ENCODE results near the gene CNTNAP2. TPM values are rescaled to one million over a fixed set of nuclear protein-coding genes. Genes with fewer than 3 reads are reported as not detected.

The CNTNAP2 gene
- total RNA-seq, 2 donors from 2014 or later = 171 to 228 TPM

- 98 to 100% methylated on average over 2 of the region's 3 CpGs for WGBS, 2 experiments (ENCODE audit: insufficient coverage in 1 of 2, insufficient read length in 1 of 2)
- H3K36me3 Mint-ChIP-seq (ENCODE audit: low read depth) = no peaks in the 10 kb centered on the region
- Histone ChIP-seq H3K4me1 (ENCODE audit: control insufficient read depth, insufficient read depth, low read length) (no peaks in the 10 kb centered on the region), H3K27ac (ENCODE audit: low read depth, low read length) (no peak overlapping the region), H3K4me3 (ENCODE audit: low read length) (no peak overlapping the region), H3K9ac (ENCODE audit: extremely low read depth, low read length, poor library complexity, severe bottlenecking) (no peak overlapping the region), H3K27me3 (ENCODE audit: control insufficient read depth, insufficient read depth, low read length, poor library complexity, severe bottlenecking) (no peaks in the 10 kb centered on the region), H3K9me3 (ENCODE audit: control insufficient read depth, low read length) (no peaks in the 10 kb centered on the region), H3K36me3 (ENCODE audit: control insufficient read depth, insufficient read depth, low read length) (no peaks in the 10 kb centered on the region)
- no peak overlapping the region for H3K27ac Mint-ChIP-seq
- no peak for TF ChIP-seq CTCF (conservative IDR thresholded peaks at IDR 0.05)
- H3K27me3 Mint-ChIP-seq (ENCODE audit: insufficient read depth) = no peaks in the 10 kb centered on the region
- H3K9me3 Mint-ChIP-seq = no peaks in the 10 kb centered on the region
- no peaks in the 10 kb centered on the region for H3K4me1 Mint-ChIP-seq
- no peak for DNase-seq
- H3K4me3 Mint-ChIP-seq = no peak overlapping the region
Measured at GRCh38 chr7:147060070-147060469, 943.5 kb downstream of the CNTNAP2 start.

GRCh38 chr7:147062897-147063296 lies 946.3 kb downstream of the CNTNAP2 start:
- no peaks in the 10 kb centered on the region for H3K27me3 ChIP-seq (ENCODE audit: control insufficient read depth, insufficient read depth, low read length, poor library complexity, severe bottlenecking)
- Mint-ChIP-seq H3K4me1 (no peaks in the 10 kb centered on the region), H3K27ac (no peak overlapping the region), H3K27me3 (ENCODE audit: insufficient read depth) (no peaks in the 10 kb centered on the region), H3K9me3 (no peaks in the 10 kb centered on the region), H3K36me3 (ENCODE audit: low read depth) (no peaks in the 10 kb centered on the region), H3K4me3 (no peak overlapping the region)
- H3K36me3 ChIP-seq (ENCODE audit: control insufficient read depth, insufficient read depth, low read length) = no peaks in the 10 kb centered on the region
- DNase-seq = no peak
- no peak overlapping the region for H3K9ac ChIP-seq (ENCODE audit: extremely low read depth, low read length, poor library complexity, severe bottlenecking)
- no peak for TF ChIP-seq CTCF (conservative IDR thresholded peaks at IDR 0.05)
- H3K4me3 ChIP-seq (ENCODE audit: low read length) = no peak overlapping the region
- H3K9me3 ChIP-seq (ENCODE audit: control insufficient read depth, low read length) = no peaks in the 10 kb centered on the region
- 89 to 96% methylated on average over 1 to 3 of the region's 4 CpGs for WGBS, 2 experiments (ENCODE audit: insufficient coverage in 1 of 2, insufficient read length in 1 of 2)
- no peaks in the 10 kb centered on the region for H3K4me1 ChIP-seq (ENCODE audit: control insufficient read depth, insufficient read depth, low read length)
- H3K27ac ChIP-seq (ENCODE audit: low read depth, low read length) = no peak overlapping the region

- H3K4me1 Mint-ChIP-seq = no peaks in the 10 kb centered on the region
- H3K27me3 Mint-ChIP-seq (ENCODE audit: insufficient read depth) = no peaks in the 10 kb centered on the region
- no peak overlapping the region for H3K27ac Mint-ChIP-seq
- H3K9ac ChIP-seq (ENCODE audit: extremely low read depth, low read length, poor library complexity, severe bottlenecking) = no peak overlapping the region
- no peak overlapping the region for H3K4me3 Mint-ChIP-seq
- DNase-seq = no peak
- H3K4me1 ChIP-seq (ENCODE audit: control insufficient read depth, insufficient read depth, low read length) = no peaks in the 10 kb centered on the region
- no peaks in the 10 kb centered on the region for H3K36me3 Mint-ChIP-seq (ENCODE audit: low read depth)
- WGBS, 2 experiments (ENCODE audit: insufficient coverage in 1 of 2, insufficient read length in 1 of 2) = 95 to 100% methylated on average over 4 to 5 of the region's 5 CpGs
- no peaks in the 10 kb centered on the region for H3K36me3 ChIP-seq (ENCODE audit: control insufficient read depth, insufficient read depth, low read length)
- no peaks in the 10 kb centered on the region for H3K27me3 ChIP-seq (ENCODE audit: control insufficient read depth, insufficient read depth, low read length, poor library complexity, severe bottlenecking)
- no peak for TF ChIP-seq CTCF (conservative IDR thresholded peaks at IDR 0.05)
- no peak overlapping the region for H3K27ac ChIP-seq (ENCODE audit: low read depth, low read length)
- no peaks in the 10 kb centered on the region for H3K9me3 Mint-ChIP-seq
- H3K9me3 ChIP-seq (ENCODE audit: control insufficient read depth, low read length) = no peaks in the 10 kb centered on the region
- H3K4me3 ChIP-seq (ENCODE audit: low read length) = no peak overlapping the region
Measured at GRCh38 chr7:147068842-147069241, 952.2 kb downstream of the CNTNAP2 start.
